Keratinocyte (primary cell): ENCODE data around the gene CFAP45. TPM values are rescaled to one million over a fixed set of nuclear protein-coding genes. Genes with fewer than 3 reads are reported as not detected.

Source experiments
- DNase-seq: peaks from one replicate; pipeline ENCODE4 v3.0.0-alpha.2; 2011; ENCODE audit warnings: low read depth, missing footprints, low spot score
- FAIRE-seq: peaks from 2 replicates; lab custom pipeline; 2011; peaks lifted over from hg19 to GRCh38; lab: Jason Lieb, UNC
- H2AFZ ChIP-seq: 2 replicates; pipeline ENCODE4 v1.6.0; 2012; ENCODE audit warnings: low read length, control low read depth, inconsistent platforms; ENCODE audit not compliant: control insufficient read depth
- H3K27ac ChIP-seq: 2 replicates; pipeline ENCODE4 v1.5.1; 2011; ENCODE audit warnings: low read length; ENCODE audit not compliant: control insufficient read depth, insufficient read depth
- H3K27me3 ChIP-seq: 3 replicates; pipeline ENCODE4 v1.6.0; 2011; ENCODE audit warnings: low read length; ENCODE audit not compliant: control insufficient read depth, insufficient read depth; ENCODE audit errors: extremely low read depth
- H3K36me3 ChIP-seq, 2 experiments: 2 replicates in 1 of 2; 3 replicates in 1 of 2; pipeline ENCODE4 v1.5.1; 2011; ENCODE audit warnings: low read length in 2 of 2, mild to moderate bottlenecking in 1 of 2; ENCODE audit not compliant: control insufficient read depth in 2 of 2, insufficient read depth in 2 of 2; ENCODE audit errors: extremely low read depth in 1 of 2
- H3K4me1 ChIP-seq: 3 replicates; pipeline ENCODE4 v1.5.1; 2011; ENCODE audit warnings: low read length; ENCODE audit not compliant: control insufficient read depth, insufficient read depth; ENCODE audit errors: extremely low read depth
- H3K4me2 ChIP-seq: 3 replicates; pipeline ENCODE4 v1.6.0; 2011; ENCODE audit warnings: low read depth, low read length; ENCODE audit not compliant: control insufficient read depth, insufficient read depth; ENCODE audit errors: extremely low read depth
- H3K4me3 ChIP-seq, 3 experiments: fragments of 200-600 bp in 1 of 3; sonication (generic) in 1 of 3; 2 replicates in 2 of 3; 3 replicates in 1 of 3; pipeline ENCODE4 v1.5.1; 2011 to 2016; ENCODE audit warnings: low read length in 3 of 3, mild to moderate bottlenecking in 3 of 3, control low read depth in 2 of 3, inconsistent platforms in 1 of 3, low read depth in 1 of 3, mixed read lengths in 1 of 3, mixed run types in 1 of 3, moderate library complexity in 1 of 3; ENCODE audit not compliant: control insufficient read depth in 2 of 3, insufficient read depth in 2 of 3; ENCODE audit errors: extremely low read depth in 1 of 3
- H3K79me2 ChIP-seq: 2 replicates; pipeline ENCODE4 v1.6.0; 2012; ENCODE audit warnings: low read length; ENCODE audit not compliant: control insufficient read depth, insufficient read depth
- H3K9ac ChIP-seq: 3 replicates; pipeline ENCODE4 v1.6.0; 2011; ENCODE audit warnings: low read length; ENCODE audit not compliant: control insufficient read depth, insufficient read depth; ENCODE audit errors: extremely low read depth
- H3K9me1 ChIP-seq: 3 replicates; pipeline ENCODE4 v1.6.0; 2011; ENCODE audit warnings: low read length; ENCODE audit not compliant: control insufficient read depth, insufficient read depth; ENCODE audit errors: extremely low read depth
- H3K9me3 ChIP-seq: 2 replicates; pipeline ENCODE4 v1.5.1; 2012; ENCODE audit warnings: low read depth, low read length; ENCODE audit not compliant: control insufficient read depth
- H4K20me1 ChIP-seq: 3 replicates; pipeline ENCODE4 v1.6.0; 2011; ENCODE audit warnings: low read length; ENCODE audit not compliant: control insufficient read depth, insufficient read depth; ENCODE audit errors: extremely low read depth
- CTCF ChIP-seq, 3 experiments: IDR thresholded peaks in 1 of 3; conservative IDR thresholded peaks in 1 of 3; optimal IDR thresholded peaks in 1 of 3; 2 replicates in 2 of 3; 3 replicates in 1 of 3; pipeline versions ENCODE3 to v1.5.1; 2011; ENCODE audit warnings: low read length in 3 of 3, mild to moderate bottlenecking in 3 of 3, moderate library complexity in 2 of 3, control low read depth in 1 of 3, inconsistent platforms in 1 of 3; ENCODE audit not compliant: insufficient read depth in 2 of 3; ENCODE audit errors: extremely low read depth in 1 of 3
- EZH2 ChIP-seq: IDR thresholded peaks from one replicate; pipeline ENCODE4 v1.6.1; 2012; ENCODE audit warnings: inconsistent platforms, mild to moderate bottlenecking, low read length, moderate library complexity
- dilution Hi-C: fragments of 300-500 bp; cut with MboI; formaldehyde crosslinking; loops from one replicate; pipeline ENCODE4 v1.7.0; 2020; ENCODE audit warnings: low sequenced_read_pairs; ENCODE audit not compliant: extremely low pct_ligation_motif_present
- polyA plus RNA-seq, 5 experiments: library from polyadenylated mRNA; depleted of rRNA in 3 of 5; stranded (reverse) in 3 of 5; stranded (forward) in 1 of 5; unstranded in 1 of 5; fragments of >200 nt; gene quantifications; 1 replicate in 1 of 5; 2 replicates in 3 of 5; 3 replicates in 1 of 5; pipeline versions ENCODE4 v1.2.1 to v1.2.3, GENCODE V29; 2011 to 2012; ENCODE audit warnings: missing spikeins in 2 of 5, low read depth in 1 of 5, low replicate concordance in 1 of 5

Gene CFAP45
- polyA plus RNA-seq, 1 donor (not counting 4 experiments of a cell fraction or from before 2014, with no cell fraction given), result 2.3 TPM

GRCh38 chr1:159942632-159943277 lies 42.8 kb upstream of the CFAP45 start:
- peaks cover 4% of the 10 kb centered on the region for H3K9me1 ChIP-seq
- H3K36me3 ChIP-seq, result no peaks in the 10 kb centered on the region
- H3K27ac ChIP-seq, result no peak overlapping the region
- dilution Hi-C loops, result no loop called here
- H3K27me3 ChIP-seq, result no peaks in the 10 kb centered on the region
- peak; percentile 44 for FAIRE-seq
- no peaks in the 10 kb centered on the region for H3K9me3 ChIP-seq
- H3K4me3 ChIP-seq, result no peak overlapping the region
- H3K79me2 ChIP-seq, result no peaks in the 10 kb centered on the region
- peaks cover 65% of the 10 kb centered on the region for H3K4me1 ChIP-seq
- H3K4me2 ChIP-seq, result no peak overlapping the region
- no peak for DNase-seq
- H3K9ac ChIP-seq, result no peak overlapping the region
- no peak overlapping the region for H2AFZ ChIP-seq
- no peaks in the 10 kb centered on the region for H4K20me1 ChIP-seq
- no peak for TF ChIP-seq EZH2
- TF ChIP-seq CTCF (optimal IDR thresholded peaks at IDR 0.05 in 1 of 3, IDR thresholded peaks at IDR 0.05 in 1 of 3, conservative IDR thresholded peaks at IDR 0.05 in 1 of 3; ENCODE audit: extremely low read depth in 1 of 3, insufficient read depth in 2 of 3, low read length in 3 of 3), result no peak

- H3K27me3 ChIP-seq, result no peaks in the 10 kb centered on the region
These were observed 41.9 kb upstream of the CFAP45 start for GRCh38 chr1:159941591-159942560.

More at GRCh38 chr1:159941591-159942560, 41.9 kb upstream of the CFAP45 start:
- H2AFZ ChIP-seq, result no peak overlapping the region
- H3K4me3 ChIP-seq, result no peak overlapping the region
- H3K36me3 ChIP-seq, result no peaks in the 10 kb centered on the region
- H3K4me2 ChIP-seq, result peak overlapping the region; percentile 9
- dilution Hi-C loops, result no loop called here
- no peaks in the 10 kb centered on the region for H3K9me3 ChIP-seq
- H4K20me1 ChIP-seq, result no peaks in the 10 kb centered on the region
- TF ChIP-seq EZH2 (no peak), CTCF (optimal IDR thresholded peaks at IDR 0.05 in 1 of 3, IDR thresholded peaks at IDR 0.05 in 1 of 3, conservative IDR thresholded peaks at IDR 0.05 in 1 of 3; ENCODE audit: extremely low read depth in 1 of 3, insufficient read depth in 2 of 3, low read length in 3 of 3) (no peak)
- no peak for FAIRE-seq
- no peak overlapping the region for H3K27ac ChIP-seq
- peaks cover 73% of the 10 kb centered on the region for H3K4me1 ChIP-seq
- DNase-seq, result no peak
- H3K79me2 ChIP-seq, result no peaks in the 10 kb centered on the region
- no peak overlapping the region for H3K9ac ChIP-seq
- H3K9me1 ChIP-seq, result peaks cover 4% of the 10 kb centered on the region
